ENCODE results near the gene KIF23.

DNA sequence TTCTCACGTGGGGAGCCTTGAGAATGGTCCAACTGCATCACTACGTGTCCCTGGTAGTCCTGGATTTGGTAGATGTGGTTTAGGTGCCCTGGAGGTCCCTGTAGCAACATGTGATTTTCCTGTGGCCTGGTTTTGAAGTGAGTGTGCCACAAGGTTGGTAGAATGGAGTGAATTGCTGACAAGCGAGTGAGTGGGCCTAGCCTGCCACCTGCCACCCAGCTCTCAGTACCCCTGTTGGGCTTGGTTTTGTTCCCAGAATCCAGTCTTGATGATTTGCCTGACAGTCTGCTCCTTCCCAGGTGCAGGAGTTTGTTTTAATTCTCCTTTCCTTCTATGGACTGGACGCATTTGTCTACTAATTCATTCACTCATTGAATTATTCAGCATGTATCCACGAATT, 57.9 kb downstream of the KIF23 start:
- TF ChIP-seq EZH2 (IDR thresholded peaks at IDR 0.05) (no peak), EZH2phosphoT487 (IDR thresholded peaks at IDR 0.05) (no peak)
- TF ChIP-seq, protein P1, sequence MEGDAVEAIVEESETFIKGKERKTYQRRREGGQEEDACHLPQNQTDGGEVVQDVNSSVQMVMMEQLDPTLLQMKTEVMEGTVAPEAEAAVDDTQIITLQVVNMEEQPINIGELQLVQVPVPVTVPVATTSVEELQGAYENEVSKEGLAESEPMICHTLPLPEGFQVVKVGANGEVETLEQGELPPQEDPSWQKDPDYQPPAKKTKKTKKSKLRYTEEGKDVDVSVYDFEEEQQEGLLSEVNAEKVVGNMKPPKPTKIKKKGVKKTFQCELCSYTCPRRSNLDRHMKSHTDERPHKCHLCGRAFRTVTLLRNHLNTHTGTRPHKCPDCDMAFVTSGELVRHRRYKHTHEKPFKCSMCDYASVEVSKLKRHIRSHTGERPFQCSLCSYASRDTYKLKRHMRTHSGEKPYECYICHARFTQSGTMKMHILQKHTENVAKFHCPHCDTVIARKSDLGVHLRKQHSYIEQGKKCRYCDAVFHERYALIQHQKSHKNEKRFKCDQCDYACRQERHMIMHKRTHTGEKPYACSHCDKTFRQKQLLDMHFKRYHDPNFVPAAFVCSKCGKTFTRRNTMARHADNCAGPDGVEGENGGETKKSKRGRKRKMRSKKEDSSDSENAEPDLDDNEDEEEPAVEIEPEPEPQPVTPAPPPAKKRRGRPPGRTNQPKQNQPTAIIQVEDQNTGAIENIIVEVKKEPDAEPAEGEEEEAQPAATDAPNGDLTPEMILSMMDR (IDR thresholded peaks at IDR 0.05): no peak
